Glutamatergic neuron (in vitro differentiated cells): Measurements from ENCODE around the gene ZNF319. TPM values are rescaled to one million over a fixed set of nuclear protein-coding genes. Genes with fewer than 3 reads are reported as not detected.
A peak's percentile ranks its signal among the peaks of the same experiment; 100 is the strongest.

ENCODE experiments used
- DNase-seq: peaks from one replicate; pipeline ENCODE4 v3.0.0; 2022
- H3K27ac Mint-ChIP-seq: one replicate; pipeline ENCODE4 v1.8.0; 2020; ENCODE audit warnings: mild to moderate bottlenecking, mixed read lengths, inconsistent platforms; ENCODE audit not compliant: unreplicated experiment
- H3K27me3 Mint-ChIP-seq: one replicate; pipeline ENCODE4 v1.8.0; 2020; ENCODE audit warnings: mild to moderate bottlenecking, moderate library complexity, mixed read lengths, inconsistent platforms; ENCODE audit not compliant: unreplicated experiment
- H3K36me3 Mint-ChIP-seq: one replicate; pipeline ENCODE4 v1.8.0; 2020; ENCODE audit warnings: mild to moderate bottlenecking, mixed read lengths, inconsistent platforms; ENCODE audit not compliant: unreplicated experiment
- H3K4me1 Mint-ChIP-seq: one replicate; pipeline ENCODE4 v1.8.0; 2020; ENCODE audit warnings: mild to moderate bottlenecking, low read depth, mixed read lengths, inconsistent platforms; ENCODE audit not compliant: unreplicated experiment
- H3K4me3 Mint-ChIP-seq: one replicate; pipeline ENCODE4 v1.8.0; 2020; ENCODE audit warnings: mild to moderate bottlenecking, mixed read lengths, inconsistent platforms; ENCODE audit not compliant: unreplicated experiment
- H3K9me3 Mint-ChIP-seq: one replicate; pipeline ENCODE4 v1.8.0; 2020; ENCODE audit warnings: mild to moderate bottlenecking, moderate library complexity, mixed read lengths, inconsistent platforms; ENCODE audit not compliant: unreplicated experiment
- total RNA-seq: library from RNA; stranded (reverse); fragmentation: NEBNext Ultra II Directional; extraction: Animal tissue kit (Norgen Biotek cat#: 25700); gene quantifications from one replicate; pipeline ENCODE4 v1.2.1, GENCODE V29; 2021; ENCODE audit not compliant: unreplicated experiment
- TF ChIP-seq, protein P1 (sequence below): fragments of 200-600 bp; sonication (generic); IDR thresholded peaks from one replicate; pipeline ENCODE4 v1.5.0; 2021; ENCODE audit not compliant: partially characterized antibody, unreplicated experiment

Gene ZNF319
- total RNA-seq, 1 donor from 2014 or later = 13.9 TPM

DNA sequence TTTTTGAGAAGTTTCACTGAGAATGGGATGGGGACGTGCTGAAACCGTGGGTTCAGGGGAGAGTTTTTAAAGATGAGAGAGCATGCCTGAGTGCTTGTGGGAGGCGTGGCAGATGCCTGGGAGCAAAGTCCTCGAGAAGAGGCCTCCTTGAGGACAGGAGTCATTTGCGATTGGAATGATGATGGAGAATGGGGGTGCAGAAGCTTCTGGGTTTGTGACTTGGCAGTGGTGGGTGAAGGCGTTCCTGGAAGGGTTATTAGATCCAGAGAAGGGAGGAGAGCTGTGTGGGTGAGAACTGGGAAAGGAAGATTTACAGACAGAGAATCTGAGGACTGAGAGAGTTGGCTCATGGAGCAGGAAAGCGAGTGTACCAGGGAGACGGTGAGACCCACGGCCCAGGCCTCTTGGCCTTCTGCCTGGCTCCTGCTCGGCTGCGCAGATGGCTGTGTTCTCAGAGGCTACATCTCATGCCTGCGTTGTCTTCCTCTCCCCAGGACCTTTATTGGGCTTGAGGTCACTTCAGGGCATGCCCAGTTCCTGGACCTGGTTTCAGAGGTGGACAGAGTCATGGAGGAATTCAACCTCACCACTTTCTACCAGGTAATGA is 16.5 kb upstream of the ZNF319 start:
- Mint-ChIP-seq H3K36me3 (no peaks in the 10 kb centered on the region), H3K9me3 (peaks cover 7% of the 10 kb centered on the region), H3K27ac (no peak overlapping the region), H3K4me3 (no peak overlapping the region), H3K4me1 (peaks cover 16% of the 10 kb centered on the region), H3K27me3 (no peaks in the 10 kb centered on the region)
- DNase-seq = peak; percentile 4
- TF ChIP-seq, protein P1, sequence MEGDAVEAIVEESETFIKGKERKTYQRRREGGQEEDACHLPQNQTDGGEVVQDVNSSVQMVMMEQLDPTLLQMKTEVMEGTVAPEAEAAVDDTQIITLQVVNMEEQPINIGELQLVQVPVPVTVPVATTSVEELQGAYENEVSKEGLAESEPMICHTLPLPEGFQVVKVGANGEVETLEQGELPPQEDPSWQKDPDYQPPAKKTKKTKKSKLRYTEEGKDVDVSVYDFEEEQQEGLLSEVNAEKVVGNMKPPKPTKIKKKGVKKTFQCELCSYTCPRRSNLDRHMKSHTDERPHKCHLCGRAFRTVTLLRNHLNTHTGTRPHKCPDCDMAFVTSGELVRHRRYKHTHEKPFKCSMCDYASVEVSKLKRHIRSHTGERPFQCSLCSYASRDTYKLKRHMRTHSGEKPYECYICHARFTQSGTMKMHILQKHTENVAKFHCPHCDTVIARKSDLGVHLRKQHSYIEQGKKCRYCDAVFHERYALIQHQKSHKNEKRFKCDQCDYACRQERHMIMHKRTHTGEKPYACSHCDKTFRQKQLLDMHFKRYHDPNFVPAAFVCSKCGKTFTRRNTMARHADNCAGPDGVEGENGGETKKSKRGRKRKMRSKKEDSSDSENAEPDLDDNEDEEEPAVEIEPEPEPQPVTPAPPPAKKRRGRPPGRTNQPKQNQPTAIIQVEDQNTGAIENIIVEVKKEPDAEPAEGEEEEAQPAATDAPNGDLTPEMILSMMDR = no peak

DNA sequence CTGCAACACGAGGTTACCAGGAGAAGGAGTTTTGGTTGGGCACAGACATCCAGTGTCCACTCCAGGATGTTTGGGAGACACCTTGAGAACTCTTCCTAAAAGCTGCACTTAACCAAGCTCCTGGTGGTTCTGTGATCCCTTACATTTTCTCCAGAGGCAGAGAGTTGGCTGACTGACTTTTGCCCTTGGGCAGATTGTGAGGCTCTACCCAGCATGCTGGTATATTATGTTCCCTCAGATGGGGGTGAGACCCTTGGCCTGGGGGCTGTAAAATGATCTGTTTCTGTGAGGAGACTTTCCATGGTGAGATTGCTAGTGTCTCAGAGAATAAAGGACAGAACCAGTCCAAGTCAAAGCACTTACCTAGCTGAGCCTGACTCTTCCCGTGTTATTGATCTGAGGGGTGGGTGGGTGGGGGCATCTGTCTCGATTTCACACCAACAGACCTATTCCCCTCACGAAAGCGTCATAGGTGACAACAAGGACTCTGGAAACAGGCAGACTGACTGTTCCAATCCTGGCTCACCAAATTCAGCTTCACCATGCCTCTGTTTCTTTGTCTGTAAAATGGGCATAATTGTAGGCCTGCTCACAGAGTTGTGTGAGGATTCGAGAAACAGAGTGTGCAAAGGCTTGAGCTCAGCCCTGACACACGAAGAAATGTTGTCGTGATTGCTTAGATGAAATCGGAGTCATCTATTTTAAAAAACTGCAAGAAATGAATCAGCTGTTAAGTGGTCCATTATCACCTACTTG is 12.9 kb upstream of the ZNF319 start:
- TF ChIP-seq, protein P1 = no peak
- Mint-ChIP-seq H3K4me1 (peaks cover 12% of the 10 kb centered on the region), H3K36me3 (peaks cover 8% of the 10 kb centered on the region), H3K4me3 (no peak overlapping the region), H3K27ac (no peak overlapping the region), H3K9me3 (peaks cover 3% of the 10 kb centered on the region), H3K27me3 (peaks cover 2% of the 10 kb centered on the region)
- DNase-seq = peak; percentile 7

DNA sequence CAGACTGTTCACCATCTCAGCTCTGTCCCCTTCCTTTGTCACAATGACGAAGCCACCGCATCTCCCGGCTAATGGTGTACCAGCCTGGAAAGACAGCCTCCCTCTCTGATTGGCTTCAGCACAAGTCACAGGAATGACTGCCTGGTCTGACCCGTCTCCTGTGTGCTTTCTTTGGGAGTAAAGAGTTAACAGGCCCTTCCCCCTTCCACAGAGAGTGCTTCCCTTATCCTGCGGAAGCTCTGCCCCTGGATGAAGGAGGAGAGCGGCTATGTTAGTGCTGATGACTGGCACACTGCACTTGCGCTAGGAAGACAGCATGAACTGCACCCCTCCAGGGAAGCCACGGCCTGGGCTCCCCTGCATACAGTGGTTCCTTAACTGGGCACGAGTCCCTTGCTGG is 12.0 kb upstream of the ZNF319 start:
- H3K4me1 Mint-ChIP-seq = peaks cover 12% of the 10 kb centered on the region
- TF ChIP-seq, protein P1 = no peak
- H3K27ac Mint-ChIP-seq = no peak overlapping the region
- H3K9me3 Mint-ChIP-seq = peaks cover 3% of the 10 kb centered on the region
- peak; percentile 4 for DNase-seq
- H3K27me3 Mint-ChIP-seq = peaks cover 2% of the 10 kb centered on the region
- H3K36me3 Mint-ChIP-seq = peaks cover 8% of the 10 kb centered on the region
- H3K4me3 Mint-ChIP-seq = no peak overlapping the region

DNA sequence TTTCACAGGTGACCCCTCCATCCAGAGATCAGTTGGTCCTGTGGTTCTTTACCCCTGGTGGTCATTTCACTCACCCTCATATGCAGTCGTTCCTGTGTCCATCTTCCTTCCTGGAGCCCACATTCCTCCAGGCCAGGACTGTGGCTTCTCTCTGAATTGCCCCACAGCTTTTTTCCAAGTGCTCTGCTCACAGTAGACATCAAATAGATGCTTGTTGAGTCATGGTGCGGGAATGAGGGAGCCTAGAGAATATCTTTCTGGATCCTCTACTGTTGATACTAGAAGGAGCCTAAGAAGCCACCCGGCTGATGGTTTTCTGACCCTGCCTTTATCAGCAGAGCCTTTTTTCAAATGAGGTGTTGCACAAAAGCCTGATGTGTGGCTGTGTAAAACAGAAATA is 11.2 kb upstream of the ZNF319 start:
- H3K27ac Mint-ChIP-seq = no peak overlapping the region
- peaks cover 2% of the 10 kb centered on the region for H3K27me3 Mint-ChIP-seq
- no peak overlapping the region for H3K4me3 Mint-ChIP-seq
- H3K4me1 Mint-ChIP-seq = peaks cover 12% of the 10 kb centered on the region
- peaks cover 6% of the 10 kb centered on the region for H3K9me3 Mint-ChIP-seq
- TF ChIP-seq, protein P1 = no peak
- no peak for DNase-seq
- H3K36me3 Mint-ChIP-seq = peaks cover 8% of the 10 kb centered on the region

DNA sequence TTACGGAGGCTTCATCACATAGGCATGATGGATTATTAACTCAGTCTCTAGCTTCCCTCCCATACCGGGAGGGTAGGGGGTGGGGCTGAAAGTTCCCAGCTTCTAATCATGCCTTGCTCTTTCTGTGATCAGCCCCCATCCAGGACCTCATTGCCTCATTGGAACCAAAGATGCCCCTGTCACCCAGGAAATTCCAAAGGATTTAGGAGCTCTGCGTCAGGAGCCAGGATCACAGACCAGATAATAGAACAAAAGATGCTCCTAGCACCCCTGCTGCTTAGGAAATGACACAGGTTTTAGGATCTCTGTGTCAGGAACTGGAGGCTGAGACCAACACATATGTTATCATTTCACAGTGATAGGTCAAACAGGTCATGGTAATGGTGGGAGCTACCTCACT is 10.4 kb upstream of the ZNF319 start:
- peaks cover 8% of the 10 kb centered on the region for H3K36me3 Mint-ChIP-seq
- TF ChIP-seq, protein P1 = no peak
- H3K9me3 Mint-ChIP-seq = peaks cover 6% of the 10 kb centered on the region
- DNase-seq = peak; percentile 3
- H3K4me1 Mint-ChIP-seq = peaks cover 12% of the 10 kb centered on the region
- H3K27me3 Mint-ChIP-seq = peaks cover 2% of the 10 kb centered on the region
- H3K27ac Mint-ChIP-seq = no peak overlapping the region
- no peak overlapping the region for H3K4me3 Mint-ChIP-seq
